ENCODE data around the gene PLXND1.

Gene PLXND1

DNA sequence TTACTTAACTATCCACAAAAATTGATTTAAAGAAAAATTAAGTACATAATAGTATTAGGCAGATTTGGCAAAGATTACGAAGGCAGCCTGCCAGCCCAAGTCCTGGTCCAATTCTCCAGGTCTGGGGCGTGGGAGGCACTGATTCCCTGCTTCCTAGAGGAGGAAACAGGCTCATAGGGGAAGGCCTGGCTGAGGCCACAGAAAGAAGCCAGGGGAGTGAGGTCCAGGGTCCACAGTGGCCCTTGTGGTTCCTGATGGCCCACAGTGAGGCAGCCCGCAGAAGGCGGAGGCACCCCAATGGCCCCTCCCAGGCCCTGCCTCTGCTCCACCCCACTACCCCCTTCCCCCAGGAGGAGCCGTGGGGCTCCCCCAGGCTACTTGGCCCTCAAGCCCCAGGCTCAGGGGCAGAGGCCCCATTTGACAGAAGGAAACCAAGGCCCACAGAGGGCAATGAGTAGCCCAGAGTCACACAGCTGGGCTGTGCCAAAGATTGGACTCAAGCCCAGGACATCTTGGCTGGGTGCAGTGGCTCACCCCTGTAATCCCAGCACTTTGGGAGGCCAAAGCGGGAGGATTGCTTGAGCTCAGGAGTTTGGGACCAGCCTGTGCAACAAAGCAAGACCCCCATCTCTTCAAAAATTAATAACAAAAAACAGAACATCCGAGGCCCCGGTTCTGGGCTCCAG is 42.5 kb downstream of the PLXND1 start:
- Mint-ChIP-seq H3K9me3 (ENCODE audit: low read depth) (no peaks in the 10 kb centered on the region), H3K27ac (no peak overlapping the region), H3K4me3 (no peak overlapping the region), H3K4me1 (ENCODE audit: low read depth) (no peaks in the 10 kb centered on the region), H3K36me3 (no peaks in the 10 kb centered on the region), H3K27me3 (no peaks in the 10 kb centered on the region)

DNA sequence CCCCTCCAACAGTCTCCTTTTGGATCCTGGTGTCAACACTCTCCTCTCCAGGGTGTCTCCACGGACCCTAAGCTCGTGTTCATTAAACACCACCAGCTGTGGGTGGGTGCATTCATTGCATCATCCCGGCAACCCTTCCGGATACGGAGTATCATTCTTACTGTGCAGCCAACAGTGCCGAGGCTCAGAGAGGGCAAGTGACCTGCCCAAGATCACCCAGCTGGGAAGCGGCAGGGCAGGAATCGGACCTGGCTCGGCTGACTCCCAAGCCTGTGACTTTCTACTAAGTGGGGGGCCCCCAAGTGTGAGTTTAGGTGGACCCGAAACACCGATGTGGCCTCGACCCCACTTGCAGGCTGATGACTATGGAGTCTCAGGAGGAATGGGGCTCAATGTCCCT is 43.1 kb downstream of the PLXND1 start:
- no peak overlapping the region for H3K27ac Mint-ChIP-seq
- H3K4me1 Mint-ChIP-seq (ENCODE audit: low read depth): no peaks in the 10 kb centered on the region
- no peak overlapping the region for H3K4me3 Mint-ChIP-seq
- H3K27me3 Mint-ChIP-seq: no peaks in the 10 kb centered on the region
- H3K9me3 Mint-ChIP-seq (ENCODE audit: low read depth): no peaks in the 10 kb centered on the region
- H3K36me3 Mint-ChIP-seq: no peaks in the 10 kb centered on the region

DNA sequence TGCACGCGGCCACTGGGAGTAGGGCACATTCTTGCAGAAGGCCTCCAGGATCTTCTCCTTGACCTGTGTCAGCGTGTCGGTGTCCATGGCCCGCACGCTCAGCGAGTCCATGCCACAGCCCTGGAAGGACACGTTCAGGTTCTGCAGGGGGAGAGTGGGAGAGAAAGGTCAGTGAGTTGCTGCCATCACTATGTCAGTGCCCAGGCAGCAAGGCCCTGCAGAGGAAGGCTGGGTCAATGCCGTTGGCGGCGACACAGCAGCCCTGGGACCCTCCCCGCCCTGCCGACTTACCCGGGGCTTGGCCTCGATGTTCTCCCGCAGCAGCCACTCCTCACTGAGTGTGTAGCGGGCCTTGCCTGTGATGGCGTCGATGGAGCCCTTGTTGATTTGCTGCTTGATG is 43.7 kb downstream of the PLXND1 start:
- H3K4me3 Mint-ChIP-seq: no peak overlapping the region
- no peak overlapping the region for H3K27ac Mint-ChIP-seq
- H3K36me3 Mint-ChIP-seq: no peaks in the 10 kb centered on the region

DNA sequence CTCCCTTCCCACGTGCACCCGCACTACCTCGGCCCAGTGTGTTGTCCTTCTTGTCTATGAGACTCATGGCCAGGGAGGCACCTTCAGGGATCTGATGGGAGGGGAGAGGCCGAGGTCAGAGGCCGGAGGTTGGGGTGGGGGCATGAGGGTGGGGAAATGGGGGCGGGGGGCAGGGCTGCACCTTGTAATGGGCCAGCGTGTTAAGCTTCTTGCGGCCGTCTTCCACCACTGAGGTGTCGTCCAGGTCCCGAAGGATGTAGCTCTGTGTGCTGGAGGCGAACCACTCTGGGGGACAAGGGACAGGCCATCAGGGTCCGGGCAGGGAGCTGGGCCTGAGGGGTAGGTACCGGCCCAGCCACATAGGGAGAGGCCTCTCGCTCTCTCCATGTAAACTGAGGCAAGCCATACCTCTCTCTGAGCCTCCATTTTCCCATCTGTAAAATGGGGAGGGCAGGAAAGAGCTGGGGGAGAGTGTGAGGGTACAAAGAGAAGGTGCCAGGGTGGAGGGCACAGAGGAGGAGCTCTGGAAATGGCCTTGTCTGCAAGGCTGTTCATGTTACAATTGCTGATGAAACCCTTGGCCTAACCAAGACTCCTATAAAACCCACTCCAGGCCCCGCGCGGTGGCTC is 44.7 kb downstream of the PLXND1 start:
- H3K27me3 Mint-ChIP-seq: no peaks in the 10 kb centered on the region

More for the DNA sequence above, 43.7 kb downstream of the PLXND1 start:
- no peaks in the 10 kb centered on the region for H3K27me3 Mint-ChIP-seq
- no peaks in the 10 kb centered on the region for H3K9me3 Mint-ChIP-seq (ENCODE audit: low read depth)
- no peaks in the 10 kb centered on the region for H3K4me1 Mint-ChIP-seq (ENCODE audit: low read depth)

DNA sequence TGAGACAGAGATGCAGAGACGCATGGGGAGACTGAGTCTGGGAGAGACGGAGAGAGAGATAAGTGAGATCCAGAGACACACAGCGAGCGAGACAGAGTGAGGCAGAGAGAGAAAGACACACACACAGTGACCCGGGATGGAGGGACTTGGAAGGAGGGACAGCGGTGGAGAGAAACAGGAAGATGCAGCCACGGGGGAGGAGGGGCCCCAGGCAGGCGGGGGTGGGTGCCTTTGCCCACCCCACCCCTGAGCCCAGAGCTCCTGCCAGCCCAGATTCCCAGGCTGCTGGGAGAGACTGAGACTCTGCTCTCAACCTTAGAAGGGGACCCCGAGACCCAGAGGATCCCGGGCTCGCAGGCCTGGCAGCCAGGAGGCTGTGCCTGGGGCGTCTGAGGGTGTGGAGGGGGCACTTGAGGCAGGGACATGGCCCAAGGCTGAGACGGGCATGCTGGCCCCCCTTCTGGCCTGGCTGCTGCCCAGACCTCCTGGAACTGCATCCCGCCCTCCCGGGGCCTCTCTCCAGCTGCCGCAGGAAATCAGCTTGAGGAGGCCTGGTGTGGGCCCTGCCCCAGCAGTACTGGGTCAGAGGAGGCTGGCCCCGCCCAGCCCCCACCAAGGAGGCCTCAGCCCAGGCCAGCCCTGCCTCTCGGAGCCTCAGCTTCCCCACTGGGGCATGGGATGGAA is 45.4 kb downstream of the PLXND1 start:
- no peaks in the 10 kb centered on the region for H3K4me1 Mint-ChIP-seq (ENCODE audit: low read depth)
- no peaks in the 10 kb centered on the region for H3K27me3 Mint-ChIP-seq
- no peaks in the 10 kb centered on the region for H3K36me3 Mint-ChIP-seq
- H3K27ac Mint-ChIP-seq: no peak overlapping the region
- no peaks in the 10 kb centered on the region for H3K9me3 Mint-ChIP-seq (ENCODE audit: low read depth)
- no peak overlapping the region for H3K4me3 Mint-ChIP-seq

More for the DNA sequence above, 44.7 kb downstream of the PLXND1 start:
- H3K27ac Mint-ChIP-seq: no peak overlapping the region
- H3K36me3 Mint-ChIP-seq: no peaks in the 10 kb centered on the region
- no peaks in the 10 kb centered on the region for H3K4me1 Mint-ChIP-seq (ENCODE audit: low read depth)
- no peak overlapping the region for H3K4me3 Mint-ChIP-seq
- H3K9me3 Mint-ChIP-seq (ENCODE audit: low read depth): no peaks in the 10 kb centered on the region

DNA sequence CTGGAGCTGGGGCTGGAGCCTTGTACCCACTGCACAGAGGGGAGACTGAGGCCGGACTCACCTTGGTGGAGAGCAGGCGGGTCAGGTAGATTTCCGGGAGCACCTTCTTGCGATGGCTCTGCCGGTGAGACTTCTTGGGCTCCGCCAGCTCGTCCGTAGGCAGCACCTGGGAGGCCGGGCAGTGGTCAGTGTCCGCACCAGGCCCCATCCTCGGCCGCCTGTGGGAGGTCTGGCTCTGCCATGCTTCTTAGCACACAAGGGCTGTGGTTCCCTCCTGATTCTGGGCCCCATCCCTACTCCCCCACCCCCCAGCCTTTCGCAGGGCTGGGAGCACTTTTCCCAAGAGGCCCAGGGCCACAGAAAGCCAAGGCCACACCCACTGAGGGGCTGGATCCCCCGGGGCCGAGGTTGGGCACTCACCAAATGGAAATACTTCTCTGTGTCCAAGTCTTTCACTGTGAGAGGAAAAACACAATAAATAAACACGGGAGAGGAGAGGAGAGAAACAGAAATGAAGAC is 46.1 kb downstream of the PLXND1 start:
- Mint-ChIP-seq H3K27ac (no peak overlapping the region), H3K4me1 (ENCODE audit: low read depth) (no peaks in the 10 kb centered on the region), H3K27me3 (no peaks in the 10 kb centered on the region), H3K36me3 (no peaks in the 10 kb centered on the region), H3K9me3 (ENCODE audit: low read depth) (no peaks in the 10 kb centered on the region), H3K4me3 (no peak overlapping the region)

DNA sequence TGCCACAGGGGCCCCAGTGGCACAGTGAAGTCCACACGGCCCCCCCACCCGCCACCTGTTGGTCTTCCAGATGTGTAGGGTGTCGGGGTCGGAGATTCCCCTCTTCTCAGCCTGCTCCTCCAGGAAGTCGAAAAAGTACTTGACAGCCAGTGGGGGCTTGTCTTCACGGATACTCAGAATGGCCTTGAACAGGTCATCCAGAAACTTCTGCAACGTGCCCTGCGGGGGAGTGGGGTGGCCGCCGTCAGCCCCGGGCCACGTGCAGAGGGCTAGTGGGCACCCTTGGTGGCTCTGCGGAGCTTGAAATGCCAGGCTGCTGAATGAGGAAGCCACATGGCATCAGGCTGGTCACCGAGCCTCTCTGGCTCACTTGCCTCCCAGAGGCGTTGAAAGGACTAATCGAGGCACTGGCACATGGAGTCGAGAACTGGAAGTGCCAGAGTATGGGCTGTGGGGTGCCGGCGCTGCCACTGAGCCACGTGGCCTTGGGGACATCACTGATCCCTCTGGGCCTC is 46.9 kb downstream of the PLXND1 start:
- H3K4me3 Mint-ChIP-seq: no peak overlapping the region
- no peaks in the 10 kb centered on the region for H3K4me1 Mint-ChIP-seq (ENCODE audit: low read depth)
- H3K36me3 Mint-ChIP-seq: no peaks in the 10 kb centered on the region
- no peaks in the 10 kb centered on the region for H3K9me3 Mint-ChIP-seq (ENCODE audit: low read depth)
- no peaks in the 10 kb centered on the region for H3K27me3 Mint-ChIP-seq
- H3K27ac Mint-ChIP-seq: no peak overlapping the region

DNA sequence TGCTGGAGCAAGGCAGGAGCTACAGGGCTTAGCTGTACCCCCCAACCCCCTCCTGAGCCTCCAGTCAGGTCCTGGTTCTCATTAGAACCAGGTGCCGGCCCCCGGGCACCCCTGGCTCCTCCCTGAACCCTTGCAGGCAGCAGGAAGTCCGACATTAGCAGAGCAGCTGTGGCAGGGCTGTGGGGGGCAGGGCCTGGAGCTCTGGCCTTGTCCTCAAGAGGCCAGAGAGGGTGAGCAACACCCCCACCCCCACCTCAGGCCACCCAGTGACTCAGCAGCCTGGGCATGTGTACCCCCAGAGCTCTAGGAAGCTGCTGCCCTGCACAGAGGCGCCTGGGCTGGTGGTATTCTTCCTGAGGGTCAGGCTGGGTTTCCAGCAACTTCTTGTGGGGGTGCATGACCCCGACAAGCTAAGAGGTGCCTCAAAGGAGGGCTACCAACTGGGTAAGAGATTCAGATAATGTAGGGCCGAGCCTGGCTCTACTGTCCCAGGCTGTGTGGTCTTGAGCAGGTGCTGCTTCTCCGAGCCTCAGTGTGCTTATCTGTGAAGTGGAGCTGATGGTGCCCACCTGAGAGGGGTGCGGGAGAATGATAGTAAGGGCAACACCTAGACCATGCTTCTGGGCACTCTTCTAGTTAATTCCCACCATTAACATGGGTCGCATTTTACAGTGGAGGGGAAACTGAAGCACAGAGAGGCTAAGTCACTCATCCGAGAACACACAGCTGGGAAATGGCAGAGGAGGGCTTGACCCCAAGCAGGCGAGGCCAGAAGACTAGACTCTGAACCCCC is 47.5 kb downstream of the PLXND1 start:
- H3K4me1 Mint-ChIP-seq (ENCODE audit: low read depth): peaks cover 5% of the 10 kb centered on the region
- H3K27ac Mint-ChIP-seq: no peak overlapping the region
- no peaks in the 10 kb centered on the region for H3K27me3 Mint-ChIP-seq
- H3K9me3 Mint-ChIP-seq (ENCODE audit: low read depth): no peaks in the 10 kb centered on the region
- no peak overlapping the region for H3K4me3 Mint-ChIP-seq
- H3K36me3 Mint-ChIP-seq: no peaks in the 10 kb centered on the region

DNA sequence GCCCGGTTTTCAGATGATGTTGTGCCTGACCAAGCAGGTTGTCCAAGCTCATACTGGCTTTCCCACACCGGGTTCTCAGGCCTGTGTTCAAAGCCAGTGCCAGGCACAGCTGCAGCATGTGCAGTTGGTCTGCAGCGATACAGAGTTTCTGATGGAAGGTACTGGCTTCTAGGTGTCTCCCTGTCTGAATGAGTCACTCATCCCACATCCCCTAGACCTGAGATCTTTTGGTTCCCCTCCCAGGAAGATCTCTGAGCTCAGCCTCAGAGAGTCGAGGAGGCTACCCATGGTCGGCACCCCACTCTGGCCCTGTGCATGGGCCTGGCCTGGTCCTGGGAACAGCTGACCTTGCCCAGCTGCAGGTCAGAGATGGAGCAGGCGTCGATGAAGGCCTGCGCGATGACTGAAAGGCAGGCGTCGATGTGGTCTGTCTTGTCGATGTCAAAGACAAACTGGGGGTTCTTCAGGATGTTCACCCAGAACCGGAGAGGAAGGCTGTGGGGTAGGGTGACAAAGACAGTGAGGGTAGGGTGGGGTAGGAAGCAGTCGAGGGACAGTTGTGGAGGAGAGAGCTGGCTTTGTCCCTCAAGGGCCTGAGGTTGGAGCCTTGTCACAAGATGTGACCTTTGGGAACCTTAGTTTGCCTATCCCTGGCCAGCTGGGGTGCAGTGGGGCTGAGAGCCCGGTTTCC is 48.2 kb downstream of the PLXND1 start:
- no peaks in the 10 kb centered on the region for H3K9me3 Mint-ChIP-seq (ENCODE audit: low read depth)
- H3K4me1 Mint-ChIP-seq (ENCODE audit: low read depth): peaks cover 10% of the 10 kb centered on the region
- no peak overlapping the region for H3K4me3 Mint-ChIP-seq
- H3K36me3 Mint-ChIP-seq: no peaks in the 10 kb centered on the region
- no peak overlapping the region for H3K27ac Mint-ChIP-seq
- no peaks in the 10 kb centered on the region for H3K27me3 Mint-ChIP-seq

DNA sequence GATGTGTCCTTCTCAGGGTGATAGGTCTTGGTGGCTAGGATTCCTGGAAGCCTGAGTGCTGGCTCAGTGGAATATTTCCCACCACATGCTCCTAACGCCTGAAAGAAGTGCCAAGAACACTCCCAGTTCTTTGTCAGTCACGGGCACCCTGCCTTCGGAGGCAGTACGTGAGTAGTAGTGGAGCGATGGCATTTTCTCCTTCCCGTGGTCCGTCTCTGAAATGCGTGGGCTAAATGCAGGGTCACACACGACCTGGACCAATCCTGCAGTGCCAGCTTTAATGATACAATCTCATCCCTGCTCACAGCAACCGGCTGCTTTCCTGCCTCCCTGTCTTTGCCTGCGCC is 49.0 kb downstream of the PLXND1 start:
- Mint-ChIP-seq H3K27ac (no peak overlapping the region), H3K36me3 (no peaks in the 10 kb centered on the region), H3K4me3 (no peak overlapping the region), H3K27me3 (no peaks in the 10 kb centered on the region), H3K4me1 (ENCODE audit: low read depth) (peaks cover 10% of the 10 kb centered on the region), H3K9me3 (ENCODE audit: low read depth) (no peaks in the 10 kb centered on the region)

DNA sequence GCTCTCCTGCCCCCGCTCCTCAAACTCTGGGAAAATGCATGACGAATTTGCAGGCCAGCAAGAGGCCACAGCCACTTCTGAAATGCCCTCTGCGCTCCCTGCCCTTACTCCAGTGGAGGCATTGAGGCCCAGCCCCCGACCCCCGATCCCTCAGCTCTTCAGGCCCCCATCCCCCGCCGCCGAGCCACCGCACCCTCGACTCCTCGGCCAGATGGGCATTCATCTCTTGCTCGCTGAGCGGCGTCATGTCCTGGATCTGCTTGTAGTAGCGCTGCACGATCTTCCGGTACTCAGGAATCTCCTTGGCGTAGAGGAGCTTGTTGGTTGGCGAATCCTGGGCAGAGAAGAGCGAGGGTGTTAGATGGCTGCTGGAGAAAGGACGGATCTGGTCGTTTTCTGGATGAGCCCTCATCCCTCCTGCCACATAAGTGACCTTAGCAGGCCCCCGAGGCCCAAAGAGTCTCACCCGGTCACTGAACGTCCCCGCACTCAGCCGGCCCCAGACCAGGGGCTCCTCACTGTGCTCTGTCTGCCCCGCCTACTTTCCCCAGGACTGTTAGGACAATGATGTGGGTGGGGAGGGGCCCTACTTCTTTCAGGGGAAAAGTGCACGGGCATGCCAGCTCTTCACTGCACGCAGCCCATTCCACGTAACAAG is 49.5 kb downstream of the PLXND1 start:
- Mint-ChIP-seq H3K4me3 (no peak overlapping the region), H3K27me3 (no peaks in the 10 kb centered on the region), H3K9me3 (ENCODE audit: low read depth) (no peaks in the 10 kb centered on the region), H3K36me3 (no peaks in the 10 kb centered on the region), H3K27ac (no peak overlapping the region), H3K4me1 (ENCODE audit: low read depth) (peaks cover 10% of the 10 kb centered on the region)

DNA sequence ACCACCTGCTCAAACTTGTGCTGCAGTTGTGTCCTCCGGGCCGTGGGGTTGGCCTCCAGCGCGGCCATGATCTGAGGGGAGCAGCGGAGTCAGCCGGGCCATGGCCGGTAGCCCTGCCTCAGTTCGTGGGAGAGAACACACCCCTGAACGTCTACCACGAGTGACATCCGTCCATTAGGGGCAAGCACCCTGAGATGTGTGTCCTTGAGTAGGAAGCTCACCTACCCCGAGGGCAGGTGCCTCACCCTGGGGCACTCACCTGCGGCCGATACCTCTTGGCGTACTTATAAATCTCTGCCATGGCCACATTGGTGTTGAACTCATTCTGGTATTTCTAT is 50.1 kb downstream of the PLXND1 start:
- no peaks in the 10 kb centered on the region for H3K27me3 Mint-ChIP-seq
- H3K9me3 Mint-ChIP-seq (ENCODE audit: low read depth): no peaks in the 10 kb centered on the region
- H3K27ac Mint-ChIP-seq: no peak overlapping the region
- peaks cover 10% of the 10 kb centered on the region for H3K4me1 Mint-ChIP-seq (ENCODE audit: low read depth)
- H3K4me3 Mint-ChIP-seq: no peak overlapping the region
- H3K36me3 Mint-ChIP-seq: no peaks in the 10 kb centered on the region

DNA sequence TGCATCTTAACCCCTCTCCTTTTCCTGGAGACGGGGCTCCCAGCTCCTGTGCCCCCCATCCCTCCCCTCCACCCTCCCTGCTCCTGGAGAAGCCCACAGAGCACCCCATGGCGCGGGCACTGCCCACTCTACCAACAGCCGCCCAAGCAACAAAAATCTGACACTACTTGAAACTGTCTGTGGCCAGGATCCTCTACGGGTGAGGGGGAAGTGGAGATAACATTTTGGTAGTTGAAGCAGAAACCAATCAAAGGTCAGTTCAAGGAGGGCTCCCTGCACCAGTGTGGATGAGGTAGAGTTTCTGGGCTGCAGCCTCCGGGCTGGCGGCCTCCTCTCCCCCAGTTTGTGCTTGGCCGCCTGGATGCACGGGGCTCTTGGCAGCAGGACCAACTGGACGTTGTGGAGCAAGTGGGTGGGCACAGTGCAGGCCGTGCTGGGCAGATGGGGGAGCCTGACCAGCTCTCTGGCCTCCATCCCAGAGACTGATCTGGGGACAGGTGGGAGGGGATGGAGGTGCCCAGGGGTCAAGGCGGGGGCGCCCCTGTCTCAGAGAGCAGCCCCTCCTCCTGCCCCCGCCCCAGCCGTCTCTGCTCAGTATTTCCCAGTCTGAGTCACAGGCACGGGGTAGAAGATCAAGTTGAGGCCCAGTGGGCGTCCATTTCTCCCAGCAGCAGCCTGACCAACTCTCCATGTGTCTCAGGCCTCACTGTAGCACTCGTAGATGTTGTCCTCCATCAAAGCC is 50.7 kb downstream of the PLXND1 start:
- no peaks in the 10 kb centered on the region for H3K27me3 Mint-ChIP-seq
- no peak overlapping the region for H3K27ac Mint-ChIP-seq
- H3K9me3 Mint-ChIP-seq (ENCODE audit: low read depth): no peaks in the 10 kb centered on the region
- H3K4me1 Mint-ChIP-seq (ENCODE audit: low read depth): peaks cover 10% of the 10 kb centered on the region
- no peaks in the 10 kb centered on the region for H3K36me3 Mint-ChIP-seq
- H3K4me3 Mint-ChIP-seq: no peak overlapping the region
